ENCODE data around the gene LRCH3. TPM values are rescaled to one million over a fixed set of nuclear protein-coding genes. Genes with fewer than 3 reads are reported as not detected.

LRCH3 gene
- total and polyA plus RNA-seq, 2 of the 13 experiments (the other 11 are each of a cell fraction or from before 2014, with no cell fraction given) = 25.5 to 103 TPM

DNA sequence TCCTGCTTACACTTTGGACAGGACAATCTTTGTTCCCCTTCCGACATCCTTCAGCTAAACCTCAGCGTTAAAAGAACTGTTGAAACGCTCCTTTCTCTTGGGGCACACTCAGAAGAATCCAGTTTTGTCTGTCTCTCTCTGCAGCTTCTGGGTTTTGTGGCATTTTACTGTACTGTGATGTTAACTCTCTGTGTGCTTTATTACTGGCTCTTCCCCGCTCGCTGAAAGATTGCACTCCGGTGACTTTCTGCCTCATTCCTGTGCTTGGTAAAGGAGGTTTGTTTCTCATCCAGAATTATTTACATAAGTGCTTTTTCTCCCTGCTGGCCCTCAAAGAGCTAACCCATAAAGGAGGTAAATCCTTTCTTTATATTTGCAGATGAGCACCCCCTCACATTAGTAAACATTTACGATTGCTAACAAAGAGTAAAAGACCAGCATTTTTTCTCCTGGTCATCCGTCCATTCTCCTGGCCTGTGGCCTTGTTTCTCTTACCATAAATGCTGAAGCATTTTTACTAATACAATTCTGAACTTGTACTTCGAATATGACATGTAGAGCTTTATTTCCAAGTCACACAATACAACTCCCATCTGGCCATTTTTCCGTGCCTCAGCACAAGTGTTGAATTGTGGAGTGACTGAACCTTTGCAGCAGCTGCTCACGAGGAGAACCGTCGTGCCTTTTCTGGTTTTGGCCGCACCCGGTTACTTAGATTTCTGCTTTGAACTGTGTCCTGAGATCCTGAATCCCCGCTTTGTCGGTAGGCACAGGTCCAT lies 89.6 kb downstream of the LRCH3 start (continued):
- TF ChIP-seq, protein P1, sequence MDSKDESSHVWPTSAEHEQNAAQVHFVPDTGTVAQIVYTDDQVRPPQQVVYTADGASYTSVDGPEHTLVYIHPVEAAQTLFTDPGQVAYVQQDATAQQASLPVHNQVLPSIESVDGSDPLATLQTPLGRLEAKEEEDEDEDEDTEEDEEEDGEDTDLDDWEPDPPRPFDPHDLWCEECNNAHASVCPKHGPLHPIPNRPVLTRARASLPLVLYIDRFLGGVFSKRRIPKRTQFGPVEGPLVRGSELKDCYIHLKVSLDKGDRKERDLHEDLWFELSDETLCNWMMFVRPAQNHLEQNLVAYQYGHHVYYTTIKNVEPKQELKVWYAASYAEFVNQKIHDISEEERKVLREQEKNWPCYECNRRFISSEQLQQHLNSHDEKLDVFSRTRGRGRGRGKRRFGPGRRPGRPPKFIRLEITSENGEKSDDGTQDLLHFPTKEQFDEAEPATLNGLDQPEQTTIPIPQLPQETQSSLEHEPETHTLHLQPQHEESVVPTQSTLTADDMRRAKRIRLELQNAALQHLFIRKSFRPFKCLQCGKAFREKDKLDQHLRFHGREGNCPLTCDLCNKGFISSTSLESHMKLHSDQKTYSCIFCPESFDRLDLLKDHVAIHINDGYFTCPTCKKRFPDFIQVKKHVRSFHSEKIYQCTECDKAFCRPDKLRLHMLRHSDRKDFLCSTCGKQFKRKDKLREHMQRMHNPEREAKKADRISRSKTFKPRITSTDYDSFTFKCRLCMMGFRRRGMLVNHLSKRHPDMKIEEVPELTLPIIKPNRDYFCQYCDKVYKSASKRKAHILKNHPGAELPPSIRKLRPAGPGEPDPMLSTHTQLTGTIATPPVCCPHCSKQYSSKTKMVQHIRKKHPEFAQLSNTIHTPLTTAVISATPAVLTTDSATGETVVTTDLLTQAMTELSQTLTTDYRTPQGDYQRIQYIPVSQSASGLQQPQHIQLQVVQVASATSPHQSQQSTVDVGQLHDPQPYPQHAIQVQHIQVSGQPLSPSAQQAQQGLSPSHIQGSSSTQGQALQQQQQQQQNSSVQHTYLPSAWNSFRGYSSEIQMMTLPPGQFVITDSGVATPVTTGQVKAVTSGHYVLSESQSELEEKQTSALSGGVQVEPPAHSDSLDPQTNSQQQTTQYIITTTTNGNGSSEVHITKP (CRISPR knock-in tag; IDR thresholded peaks at IDR 0.05; ENCODE audit: low read depth) = no peak
- 0 out of 2 replicates have a peak, but pooled peaks have one; percentile 29 for TF ChIP-seq ZNF501 (CRISPR knock-in tag; IDR thresholded peaks at IDR 0.05)
- TF ChIP-seq MZF1 (CRISPR knock-in tag; IDR thresholded peaks at IDR 0.05; ENCODE audit: borderline replicate concordance) = no peak
- TF ChIP-seq SOX6 (IDR thresholded peaks at IDR 0.05) = no peak
- TF ChIP-seq SOX6 (CRISPR knock-in tag; IDR thresholded peaks at IDR 0.05) = peak; percentile 95
- peak; percentile 74; the same call in 1 of the 2 replicates for TF ChIP-seq ZBTB20 (CRISPR knock-in tag; IDR thresholded peaks at IDR 0.05; ENCODE audit: borderline replicate concordance, low read depth)
- peak; percentile 70; the same call in 1 of the 2 replicates for TF ChIP-seq MIXL1 (CRISPR knock-in tag; IDR thresholded peaks at IDR 0.05)
- peak; percentile 60; the same call in 1 of the 2 replicates for TF ChIP-seq FOXO1 (CRISPR knock-in tag; IDR thresholded peaks at IDR 0.05)
- TF ChIP-seq, protein P2, sequence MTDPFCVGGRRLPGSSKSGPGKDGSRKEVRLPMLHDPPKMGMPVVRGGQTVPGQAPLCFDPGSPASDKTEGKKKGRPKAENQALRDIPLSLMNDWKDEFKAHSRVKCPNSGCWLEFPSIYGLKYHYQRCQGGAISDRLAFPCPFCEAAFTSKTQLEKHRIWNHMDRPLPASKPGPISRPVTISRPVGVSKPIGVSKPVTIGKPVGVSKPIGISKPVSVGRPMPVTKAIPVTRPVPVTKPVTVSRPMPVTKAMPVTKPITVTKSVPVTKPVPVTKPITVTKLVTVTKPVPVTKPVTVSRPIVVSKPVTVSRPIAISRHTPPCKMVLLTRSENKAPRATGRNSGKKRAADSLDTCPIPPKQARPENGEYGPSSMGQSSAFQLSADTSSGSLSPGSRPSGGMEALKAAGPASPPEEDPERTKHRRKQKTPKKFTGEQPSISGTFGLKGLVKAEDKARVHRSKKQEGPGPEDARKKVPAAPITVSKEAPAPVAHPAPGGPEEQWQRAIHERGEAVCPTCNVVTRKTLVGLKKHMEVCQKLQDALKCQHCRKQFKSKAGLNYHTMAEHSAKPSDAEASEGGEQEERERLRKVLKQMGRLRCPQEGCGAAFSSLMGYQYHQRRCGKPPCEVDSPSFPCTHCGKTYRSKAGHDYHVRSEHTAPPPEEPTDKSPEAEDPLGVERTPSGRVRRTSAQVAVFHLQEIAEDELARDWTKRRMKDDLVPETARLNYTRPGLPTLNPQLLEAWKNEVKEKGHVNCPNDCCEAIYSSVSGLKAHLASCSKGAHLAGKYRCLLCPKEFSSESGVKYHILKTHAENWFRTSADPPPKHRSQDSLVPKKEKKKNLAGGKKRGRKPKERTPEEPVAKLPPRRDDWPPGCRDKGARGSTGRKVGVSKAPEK (CRISPR knock-in tag; IDR thresholded peaks at IDR 0.05; ENCODE audit: borderline replicate concordance) = peak; percentile 85; the same call in 1 of the 2 replicates
